ENCODE measurements around the gene AIFM1.

Gene AIFM1

GRCh38 chrX:130196466-130196865, 30.8 kb upstream of the AIFM1 start:
- Histone ChIP-seq H3K4me3 (ENCODE audit: low read length, poor library complexity, severe bottlenecking) (no peak overlapping the region), H3K9ac (ENCODE audit: low read depth, low read length, poor library complexity, severe bottlenecking) (no peak overlapping the region), H4K20me1 (ENCODE audit: insufficient read depth, low read length, poor library complexity, severe bottlenecking) (no peaks in the 10 kb centered on the region), H3K36me3 (ENCODE audit: insufficient read depth, low read length) (no peaks in the 10 kb centered on the region), H3F3A (ENCODE audit: low read depth) (no peaks in the 10 kb centered on the region), H3K9me3 (ENCODE audit: insufficient read depth, low read depth, low read length) (no peaks in the 10 kb centered on the region), H3K4me2 (ENCODE audit: low read depth, low read length, poor library complexity, severe bottlenecking) (no peak overlapping the region), H3K9me2 (replicated peaks; ENCODE audit: low read depth, low read length) (no peaks in the 10 kb centered on the region), H2AFZ (ENCODE audit: low read length) (no peak overlapping the region), H3K79me2 (ENCODE audit: insufficient read depth, low read length) (no peaks in the 10 kb centered on the region), H3K4me1 (ENCODE audit: insufficient read depth, low read length, poor library complexity, severe bottlenecking) (no peaks in the 10 kb centered on the region), H3K27me3 (ENCODE audit: insufficient read depth, low read length, poor library complexity, severe bottlenecking) (no peaks in the 10 kb centered on the region)
- TF ChIP-seq CTCF (conservative IDR thresholded peaks at IDR 0.05; ENCODE audit: low read length) = no peak
- no peak for TF ChIP-seq EZH2phosphoT487 (IDR thresholded peaks at IDR 0.05; ENCODE audit: borderline replicate concordance)

GRCh38 chrX:130190801-130191200, 25.2 kb upstream of the AIFM1 start:
- H3K9ac ChIP-seq (ENCODE audit: low read depth, low read length, poor library complexity, severe bottlenecking) = no peak overlapping the region
- no peaks in the 10 kb centered on the region for H3K4me1 ChIP-seq (ENCODE audit: insufficient read depth, low read length, poor library complexity, severe bottlenecking)
- H3K36me3 ChIP-seq (ENCODE audit: insufficient read depth, low read length) = no peaks in the 10 kb centered on the region
- no peak for TF ChIP-seq CTCF (conservative IDR thresholded peaks at IDR 0.05; ENCODE audit: low read length)
- no peak for TF ChIP-seq EZH2phosphoT487 (IDR thresholded peaks at IDR 0.05; ENCODE audit: borderline replicate concordance)
- H3K9me3 ChIP-seq (ENCODE audit: insufficient read depth, low read depth, low read length) = no peaks in the 10 kb centered on the region
- no peaks in the 10 kb centered on the region for H3K27me3 ChIP-seq (ENCODE audit: insufficient read depth, low read length, poor library complexity, severe bottlenecking)
- no peaks in the 10 kb centered on the region for H3K9me2 ChIP-seq (replicated peaks; ENCODE audit: low read depth, low read length)
- H3K4me3 ChIP-seq (ENCODE audit: low read length, poor library complexity, severe bottlenecking) = no peak overlapping the region
- no peak overlapping the region for H2AFZ ChIP-seq (ENCODE audit: low read length)
- H3K79me2 ChIP-seq (ENCODE audit: insufficient read depth, low read length) = no peaks in the 10 kb centered on the region
- H4K20me1 ChIP-seq (ENCODE audit: insufficient read depth, low read length, poor library complexity, severe bottlenecking) = no peaks in the 10 kb centered on the region
- no peaks in the 10 kb centered on the region for H3F3A ChIP-seq (ENCODE audit: low read depth)
- no peak overlapping the region for H3K4me2 ChIP-seq (ENCODE audit: low read depth, low read length, poor library complexity, severe bottlenecking)

GRCh38 chrX:130186651-130187050, 21.0 kb upstream of the AIFM1 start:
- no peak overlapping the region for H3K4me3 ChIP-seq (ENCODE audit: low read length, poor library complexity, severe bottlenecking)
- no peaks in the 10 kb centered on the region for H3K27me3 ChIP-seq (ENCODE audit: insufficient read depth, low read length, poor library complexity, severe bottlenecking)
- H3K9me2 ChIP-seq (replicated peaks; ENCODE audit: low read depth, low read length) = no peaks in the 10 kb centered on the region
- H3K9me3 ChIP-seq (ENCODE audit: insufficient read depth, low read depth, low read length) = no peaks in the 10 kb centered on the region
- peaks cover 2% of the 10 kb centered on the region; the same call in 1 of the 2 replicates for H3K79me2 ChIP-seq (ENCODE audit: insufficient read depth, low read length)
- H2AFZ ChIP-seq (ENCODE audit: low read length) = no peak overlapping the region
- no peaks in the 10 kb centered on the region for H3K4me1 ChIP-seq (ENCODE audit: insufficient read depth, low read length, poor library complexity, severe bottlenecking)
- H3F3A ChIP-seq (ENCODE audit: low read depth) = no peaks in the 10 kb centered on the region
- H4K20me1 ChIP-seq (ENCODE audit: insufficient read depth, low read length, poor library complexity, severe bottlenecking) = no peaks in the 10 kb centered on the region
- no peak for TF ChIP-seq CTCF (conservative IDR thresholded peaks at IDR 0.05; ENCODE audit: low read length)
- no peak for TF ChIP-seq EZH2phosphoT487 (IDR thresholded peaks at IDR 0.05; ENCODE audit: borderline replicate concordance)
- peaks cover 8% of the 10 kb centered on the region; the same call in 1 of the 2 replicates for H3K36me3 ChIP-seq (ENCODE audit: insufficient read depth, low read length)
- H3K4me2 ChIP-seq (ENCODE audit: low read depth, low read length, poor library complexity, severe bottlenecking) = no peak overlapping the region
- H3K9ac ChIP-seq (ENCODE audit: low read depth, low read length, poor library complexity, severe bottlenecking) = no peak overlapping the region
